Measurements from ENCODE around the gene NMRAL1.

The NMRAL1 gene

DNA sequence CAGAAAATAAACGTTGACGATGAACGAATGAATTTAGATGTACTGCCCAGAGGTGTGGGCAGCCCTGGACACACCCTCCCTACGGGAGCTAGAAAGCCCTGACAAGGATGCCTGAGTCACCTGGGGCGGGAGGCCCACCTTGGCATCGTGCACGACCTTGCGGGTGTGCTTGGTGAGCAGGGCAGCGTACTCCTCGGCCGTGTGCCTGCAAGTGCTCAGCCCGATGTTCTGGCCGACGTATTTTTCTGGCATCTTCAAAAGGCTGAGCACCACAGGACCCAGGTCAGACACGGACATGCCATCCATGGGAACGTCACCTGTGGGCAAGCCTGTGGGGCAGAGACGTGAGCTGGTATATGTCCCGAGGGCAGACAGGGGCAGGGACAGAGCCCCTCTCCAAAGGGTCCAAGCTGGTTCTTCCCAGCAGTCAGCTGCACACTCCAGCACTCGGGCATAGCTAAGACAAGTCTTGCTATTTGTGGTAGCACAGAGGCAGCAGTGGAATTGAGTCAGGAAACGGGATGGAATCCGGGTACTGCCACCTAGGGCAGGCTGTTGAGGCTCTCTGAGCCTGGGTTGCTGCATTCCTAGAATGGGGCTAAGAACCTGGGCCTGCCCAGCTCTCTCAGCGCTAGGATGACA, 10.8 kb downstream of the NMRAL1 start:
- H3K27ac Mint-ChIP-seq, result no peak overlapping the region

GRCh38 chr16:4461250-4462085, 13.0 kb downstream of the NMRAL1 start:
- no peaks in the 10 kb centered on the region for H3K9me3 Mint-ChIP-seq
- H3K4me3 Mint-ChIP-seq, result no peak overlapping the region
- peaks cover 17% of the 10 kb centered on the region for H3K4me1 Mint-ChIP-seq (ENCODE audit: low read depth)
- H3K27me3 Mint-ChIP-seq (ENCODE audit: low read depth), result no peaks in the 10 kb centered on the region
- H3K36me3 Mint-ChIP-seq (ENCODE audit: low read depth), result peaks cover 19% of the 10 kb centered on the region
- H3K27ac Mint-ChIP-seq, result no peak overlapping the region

More for the DNA sequence above, 10.8 kb downstream of the NMRAL1 start:
- Mint-ChIP-seq H3K4me3 (no peak overlapping the region), H3K9me3 (no peaks in the 10 kb centered on the region), H3K27me3 (ENCODE audit: low read depth) (no peaks in the 10 kb centered on the region), H3K4me1 (ENCODE audit: low read depth) (peaks cover 15% of the 10 kb centered on the region), H3K36me3 (ENCODE audit: low read depth) (peaks cover 17% of the 10 kb centered on the region)

- Mint-ChIP-seq H3K9me3 (no peaks in the 10 kb centered on the region), H3K27me3 (ENCODE audit: low read depth) (no peaks in the 10 kb centered on the region), H3K4me1 (ENCODE audit: low read depth) (peaks cover 13% of the 10 kb centered on the region), H3K36me3 (ENCODE audit: low read depth) (peaks cover 20% of the 10 kb centered on the region), H3K4me3 (no peak overlapping the region), H3K27ac (peak overlapping the region; percentile 49)
These were observed 13.5 kb downstream of the NMRAL1 start for GRCh38 chr16:4460936-4461249.

DNA sequence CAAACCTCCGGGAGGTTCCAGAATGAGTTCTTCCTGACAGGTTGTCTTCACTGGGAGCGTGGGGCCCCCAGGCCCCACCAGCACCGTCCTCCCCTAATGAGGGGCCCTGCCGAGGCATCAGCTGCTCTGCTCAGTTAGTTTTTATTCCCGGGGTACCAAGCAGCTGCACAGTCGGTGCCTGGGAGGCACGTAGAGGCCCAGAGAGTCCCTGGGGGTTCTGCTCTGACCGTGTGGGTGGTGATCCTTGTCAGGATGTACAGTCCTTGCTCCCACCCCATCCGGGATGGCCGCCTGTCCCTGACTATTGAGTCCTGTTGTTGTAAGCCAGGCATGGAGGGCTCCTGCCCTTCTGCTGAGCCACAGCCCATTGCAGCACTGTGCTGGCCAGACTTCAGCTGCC, 18.5 kb downstream of the NMRAL1 start:
- Mint-ChIP-seq H3K36me3 (ENCODE audit: low read depth) (peaks cover 24% of the 10 kb centered on the region), H3K4me1 (ENCODE audit: low read depth) (peaks cover 7% of the 10 kb centered on the region), H3K27me3 (ENCODE audit: low read depth) (no peaks in the 10 kb centered on the region), H3K9me3 (no peaks in the 10 kb centered on the region), H3K4me3 (no peak overlapping the region), H3K27ac (no peak overlapping the region)

DNA sequence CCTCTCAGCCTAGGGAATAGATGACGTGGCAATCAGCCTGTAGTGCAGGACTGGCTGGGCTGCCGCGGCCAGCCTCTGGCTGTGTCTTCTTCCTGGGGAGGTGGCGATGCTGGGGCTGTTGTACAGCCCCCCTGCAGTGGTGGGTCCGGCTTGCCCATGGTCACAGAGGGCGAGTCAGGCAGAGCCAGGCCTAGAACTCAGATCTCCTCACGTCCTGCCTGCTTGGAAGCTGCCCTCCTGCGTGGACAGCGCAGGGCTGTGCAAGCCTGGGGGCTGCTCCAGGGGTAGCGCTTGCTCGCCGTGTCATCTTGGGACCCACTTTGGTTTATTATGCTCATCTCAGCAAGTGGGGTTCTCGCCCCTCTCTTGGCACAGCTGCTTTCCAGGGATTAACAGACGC, 19.3 kb downstream of the NMRAL1 start:
- Mint-ChIP-seq H3K9me3 (no peaks in the 10 kb centered on the region), H3K36me3 (ENCODE audit: low read depth) (peaks cover 29% of the 10 kb centered on the region), H3K27me3 (ENCODE audit: low read depth) (no peaks in the 10 kb centered on the region), H3K4me3 (no peak overlapping the region), H3K4me1 (ENCODE audit: low read depth) (peaks cover 7% of the 10 kb centered on the region), H3K27ac (no peak overlapping the region)

DNA sequence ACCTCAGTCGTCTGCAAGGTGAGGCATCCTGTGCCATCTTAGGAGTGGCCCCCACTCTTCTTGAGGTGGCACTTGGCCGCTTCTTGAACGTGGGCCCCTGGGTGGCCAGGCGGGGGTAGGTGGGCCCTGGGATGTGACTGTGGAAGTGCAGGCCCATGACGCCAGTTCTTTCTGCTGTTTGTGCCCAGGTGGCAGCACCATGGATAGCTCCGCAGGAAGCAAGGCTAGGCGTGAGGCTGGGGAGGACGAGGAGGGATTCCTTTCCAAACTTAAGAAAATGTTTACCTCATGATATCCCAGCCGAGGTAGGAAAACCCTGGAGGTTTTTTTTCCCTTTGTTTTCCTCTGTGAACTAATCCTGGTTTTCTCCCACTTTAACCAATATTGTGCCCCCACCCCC, 19.8 kb downstream of the NMRAL1 start:
- Mint-ChIP-seq H3K27ac (no peak overlapping the region), H3K4me3 (no peak overlapping the region), H3K4me1 (ENCODE audit: low read depth) (peaks cover 7% of the 10 kb centered on the region), H3K27me3 (ENCODE audit: low read depth) (no peaks in the 10 kb centered on the region), H3K9me3 (no peaks in the 10 kb centered on the region), H3K36me3 (ENCODE audit: low read depth) (peaks cover 31% of the 10 kb centered on the region)

GRCh38 chr16:4452674-4453073, 21.8 kb downstream of the NMRAL1 start:
- Mint-ChIP-seq H3K27me3 (ENCODE audit: low read depth) (no peaks in the 10 kb centered on the region), H3K9me3 (no peaks in the 10 kb centered on the region), H3K27ac (no peak overlapping the region), H3K4me3 (no peak overlapping the region), H3K4me1 (ENCODE audit: low read depth) (peaks cover 1% of the 10 kb centered on the region), H3K36me3 (ENCODE audit: low read depth) (peaks cover 28% of the 10 kb centered on the region)

DNA sequence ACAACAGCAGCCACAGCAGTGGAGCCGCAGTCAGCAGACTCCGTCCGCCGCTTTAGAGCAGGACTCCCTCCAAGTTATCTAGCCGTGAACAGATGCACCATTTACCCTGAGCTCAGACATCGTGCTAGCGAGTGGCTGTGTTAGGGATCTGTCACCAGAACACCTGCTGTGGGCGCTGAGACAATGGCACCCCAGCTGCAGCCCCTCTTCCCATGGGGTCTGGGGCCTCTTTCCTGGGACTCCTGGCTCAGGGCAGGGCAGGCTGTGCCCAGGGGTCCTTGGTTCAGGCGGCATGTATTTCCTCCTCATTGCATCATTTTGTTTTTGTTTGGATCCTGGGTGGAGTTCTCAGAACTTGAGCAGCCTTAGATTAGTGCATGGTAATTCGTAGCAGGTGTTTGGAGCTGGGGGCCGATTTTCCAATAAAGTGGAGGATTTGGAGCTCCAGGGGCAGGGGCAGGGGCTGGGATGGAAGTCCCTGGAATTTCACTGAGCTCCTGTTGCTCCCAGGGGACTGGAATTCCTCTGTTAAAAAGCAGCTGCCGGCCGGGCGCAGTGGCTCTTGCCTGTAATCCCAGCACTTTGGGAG, 23.4 kb downstream of the NMRAL1 start:
- H3K27me3 Mint-ChIP-seq (ENCODE audit: low read depth), result no peaks in the 10 kb centered on the region
- no peaks in the 10 kb centered on the region for H3K9me3 Mint-ChIP-seq
- H3K4me3 Mint-ChIP-seq, result no peak overlapping the region
- H3K36me3 Mint-ChIP-seq (ENCODE audit: low read depth), result peaks cover 33% of the 10 kb centered on the region
- H3K4me1 Mint-ChIP-seq (ENCODE audit: low read depth), result no peaks in the 10 kb centered on the region
- no peak overlapping the region for H3K27ac Mint-ChIP-seq

DNA sequence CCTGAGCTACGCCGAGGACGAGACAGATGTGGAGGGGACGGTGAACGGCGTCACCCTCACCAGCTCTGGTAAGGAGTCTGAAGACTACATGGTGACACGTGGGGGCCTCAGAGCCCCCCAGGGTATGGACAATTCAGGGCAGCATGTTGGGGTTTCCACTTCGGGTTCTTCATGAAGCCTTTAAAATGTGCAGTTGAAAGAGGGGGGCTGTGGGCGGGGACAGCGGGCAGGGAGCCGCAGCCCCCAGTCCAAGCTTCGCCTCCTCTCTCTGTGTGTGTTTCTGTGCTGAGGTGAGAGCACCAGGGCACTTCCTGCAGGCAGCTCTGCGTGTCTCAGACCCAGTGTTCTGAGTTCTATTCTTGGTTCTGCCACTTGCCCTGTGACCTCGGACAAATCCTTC, 24.0 kb downstream of the NMRAL1 start:
- no peaks in the 10 kb centered on the region for H3K27me3 Mint-ChIP-seq (ENCODE audit: low read depth)
- no peaks in the 10 kb centered on the region for H3K4me1 Mint-ChIP-seq (ENCODE audit: low read depth)
- no peak overlapping the region for H3K4me3 Mint-ChIP-seq
- peaks cover 30% of the 10 kb centered on the region for H3K36me3 Mint-ChIP-seq (ENCODE audit: low read depth)
- no peaks in the 10 kb centered on the region for H3K9me3 Mint-ChIP-seq
- H3K27ac Mint-ChIP-seq, result no peak overlapping the region

DNA sequence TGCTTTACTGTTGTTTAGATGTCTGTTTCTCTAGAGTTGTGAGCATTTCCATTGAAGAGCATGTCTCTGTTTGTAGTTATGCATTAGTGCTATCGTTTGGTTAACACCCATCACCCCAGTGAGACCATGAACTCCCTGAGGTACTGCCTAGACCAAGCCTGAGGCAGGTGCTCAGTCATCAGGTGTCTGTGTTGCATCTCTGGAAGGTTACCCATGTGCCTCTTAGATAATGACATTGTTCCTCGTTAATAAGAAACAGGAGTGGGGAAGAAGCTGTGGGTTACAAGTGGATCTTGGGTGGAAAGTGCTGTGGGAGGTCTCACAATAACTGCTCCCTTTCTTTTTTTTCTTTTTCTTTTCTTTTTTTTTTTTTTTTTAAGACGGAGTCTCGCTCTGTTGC, 30.4 kb downstream of the NMRAL1 start:
- Mint-ChIP-seq H3K27me3 (ENCODE audit: low read depth) (no peaks in the 10 kb centered on the region), H3K9me3 (no peaks in the 10 kb centered on the region), H3K36me3 (ENCODE audit: low read depth) (peaks cover 49% of the 10 kb centered on the region), H3K4me3 (no peak overlapping the region), H3K27ac (no peak overlapping the region), H3K4me1 (ENCODE audit: low read depth) (no peaks in the 10 kb centered on the region)

- no peaks in the 10 kb centered on the region for H3K9me3 Mint-ChIP-seq
- no peaks in the 10 kb centered on the region for H3K27me3 Mint-ChIP-seq (ENCODE audit: low read depth)
- H3K4me1 Mint-ChIP-seq (ENCODE audit: low read depth), result no peaks in the 10 kb centered on the region
- H3K36me3 Mint-ChIP-seq (ENCODE audit: low read depth), result peaks cover 51% of the 10 kb centered on the region
- H3K4me3 Mint-ChIP-seq, result no peak overlapping the region
- no peak overlapping the region for H3K27ac Mint-ChIP-seq
These were observed 31.2 kb downstream of the NMRAL1 start for GRCh38 chr16:4443271-4443670.

DNA sequence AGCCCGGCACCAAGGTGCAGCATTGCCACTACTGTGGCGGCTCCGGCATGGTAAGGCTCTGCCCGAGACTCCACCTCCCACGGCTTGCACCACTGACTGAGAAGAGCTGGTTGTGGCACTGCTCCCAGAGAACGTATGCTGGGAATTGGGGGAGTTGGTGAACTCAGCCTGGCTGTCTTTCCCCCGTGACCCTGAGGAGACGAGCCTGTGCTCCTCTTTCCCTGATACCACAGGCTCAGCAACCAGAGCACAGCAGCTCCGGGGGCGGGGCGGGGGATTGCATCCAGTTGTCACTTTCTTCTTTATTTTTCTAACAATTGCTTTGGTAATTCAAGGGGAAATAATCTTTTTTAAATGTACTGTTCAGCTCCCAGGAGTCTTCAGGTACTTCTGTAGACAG, 32.1 kb downstream of the NMRAL1 start:
- H3K9me3 Mint-ChIP-seq, result no peaks in the 10 kb centered on the region
- no peak overlapping the region for H3K4me3 Mint-ChIP-seq
- H3K36me3 Mint-ChIP-seq (ENCODE audit: low read depth), result peaks cover 50% of the 10 kb centered on the region
- no peaks in the 10 kb centered on the region for H3K4me1 Mint-ChIP-seq (ENCODE audit: low read depth)
- no peaks in the 10 kb centered on the region for H3K27me3 Mint-ChIP-seq (ENCODE audit: low read depth)
- no peak overlapping the region for H3K27ac Mint-ChIP-seq

DNA sequence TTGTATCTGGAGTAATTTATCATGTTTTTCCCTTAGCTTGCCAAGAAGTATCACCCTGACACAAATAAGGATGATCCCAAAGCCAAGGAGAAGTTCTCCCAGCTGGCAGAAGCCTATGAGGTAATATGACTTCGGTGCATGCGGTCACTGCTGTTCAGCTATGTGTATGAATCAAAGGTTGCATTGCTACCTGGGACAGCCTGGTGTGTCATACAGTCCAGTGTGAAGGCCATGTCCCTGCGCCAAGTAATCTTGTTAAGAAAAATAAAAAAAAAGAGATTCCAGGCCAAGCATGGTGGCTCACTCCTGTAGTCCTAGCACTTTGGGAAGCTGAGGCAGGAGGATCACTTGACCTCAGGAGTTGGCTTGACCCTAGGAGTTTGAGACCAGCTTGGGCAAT, 37.1 kb downstream of the NMRAL1 start:
- Mint-ChIP-seq H3K9me3 (no peaks in the 10 kb centered on the region), H3K4me3 (no peak overlapping the region), H3K27me3 (ENCODE audit: low read depth) (no peaks in the 10 kb centered on the region), H3K4me1 (ENCODE audit: low read depth) (peaks cover 12% of the 10 kb centered on the region), H3K36me3 (ENCODE audit: low read depth) (peaks cover 48% of the 10 kb centered on the region), H3K27ac (no peak overlapping the region)

- peaks cover 37% of the 10 kb centered on the region for H3K36me3 Mint-ChIP-seq (ENCODE audit: low read depth)
- H3K27ac Mint-ChIP-seq, result no peak overlapping the region
- H3K4me3 Mint-ChIP-seq, result no peak overlapping the region
- H3K9me3 Mint-ChIP-seq, result no peaks in the 10 kb centered on the region
- H3K27me3 Mint-ChIP-seq (ENCODE audit: low read depth), result no peaks in the 10 kb centered on the region
- peaks cover 13% of the 10 kb centered on the region for H3K4me1 Mint-ChIP-seq (ENCODE audit: low read depth)
These were observed 38.9 kb downstream of the NMRAL1 start for GRCh38 chr16:4435337-4436067.
